ENCODE measurements around the gene AJUBA.

Gene AJUBA

DNA sequence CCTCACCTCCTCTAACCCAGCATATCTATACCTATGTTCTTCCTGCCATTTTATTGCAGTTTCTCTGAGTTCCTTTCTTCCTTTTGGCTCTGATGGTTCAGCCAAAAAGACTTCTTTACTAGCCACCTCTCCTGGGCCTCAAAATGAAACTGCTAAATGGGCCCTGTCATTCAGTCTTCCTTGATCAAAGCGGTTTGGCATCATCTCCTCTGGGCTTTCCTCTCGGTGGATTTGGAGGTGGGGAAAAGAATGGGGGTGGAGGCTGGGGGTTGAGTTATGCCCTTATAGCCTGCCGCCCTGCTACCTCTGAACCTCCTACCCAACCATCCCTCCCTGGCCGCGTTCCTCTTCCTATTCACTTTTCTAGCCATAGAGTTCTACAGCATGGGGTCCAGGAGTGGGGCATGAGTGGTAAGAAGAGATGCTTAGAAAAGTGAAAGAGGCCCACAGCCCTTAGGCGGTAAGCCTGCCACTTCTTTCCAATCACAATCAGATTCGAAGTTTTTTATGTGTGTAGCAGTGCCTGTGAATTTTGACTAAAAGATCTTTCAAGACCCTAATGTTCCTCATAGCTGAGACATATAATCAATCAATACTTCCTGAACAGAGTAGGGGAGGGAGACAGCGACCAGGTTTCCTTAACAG, 2.5 kb downstream of the AJUBA start:
- TF ChIP-seq, protein P1, sequence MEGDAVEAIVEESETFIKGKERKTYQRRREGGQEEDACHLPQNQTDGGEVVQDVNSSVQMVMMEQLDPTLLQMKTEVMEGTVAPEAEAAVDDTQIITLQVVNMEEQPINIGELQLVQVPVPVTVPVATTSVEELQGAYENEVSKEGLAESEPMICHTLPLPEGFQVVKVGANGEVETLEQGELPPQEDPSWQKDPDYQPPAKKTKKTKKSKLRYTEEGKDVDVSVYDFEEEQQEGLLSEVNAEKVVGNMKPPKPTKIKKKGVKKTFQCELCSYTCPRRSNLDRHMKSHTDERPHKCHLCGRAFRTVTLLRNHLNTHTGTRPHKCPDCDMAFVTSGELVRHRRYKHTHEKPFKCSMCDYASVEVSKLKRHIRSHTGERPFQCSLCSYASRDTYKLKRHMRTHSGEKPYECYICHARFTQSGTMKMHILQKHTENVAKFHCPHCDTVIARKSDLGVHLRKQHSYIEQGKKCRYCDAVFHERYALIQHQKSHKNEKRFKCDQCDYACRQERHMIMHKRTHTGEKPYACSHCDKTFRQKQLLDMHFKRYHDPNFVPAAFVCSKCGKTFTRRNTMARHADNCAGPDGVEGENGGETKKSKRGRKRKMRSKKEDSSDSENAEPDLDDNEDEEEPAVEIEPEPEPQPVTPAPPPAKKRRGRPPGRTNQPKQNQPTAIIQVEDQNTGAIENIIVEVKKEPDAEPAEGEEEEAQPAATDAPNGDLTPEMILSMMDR (IDR thresholded peaks at IDR 0.05; ENCODE audit: borderline replicate concordance, insufficient read depth, low read depth, low read length), result no peak

DNA sequence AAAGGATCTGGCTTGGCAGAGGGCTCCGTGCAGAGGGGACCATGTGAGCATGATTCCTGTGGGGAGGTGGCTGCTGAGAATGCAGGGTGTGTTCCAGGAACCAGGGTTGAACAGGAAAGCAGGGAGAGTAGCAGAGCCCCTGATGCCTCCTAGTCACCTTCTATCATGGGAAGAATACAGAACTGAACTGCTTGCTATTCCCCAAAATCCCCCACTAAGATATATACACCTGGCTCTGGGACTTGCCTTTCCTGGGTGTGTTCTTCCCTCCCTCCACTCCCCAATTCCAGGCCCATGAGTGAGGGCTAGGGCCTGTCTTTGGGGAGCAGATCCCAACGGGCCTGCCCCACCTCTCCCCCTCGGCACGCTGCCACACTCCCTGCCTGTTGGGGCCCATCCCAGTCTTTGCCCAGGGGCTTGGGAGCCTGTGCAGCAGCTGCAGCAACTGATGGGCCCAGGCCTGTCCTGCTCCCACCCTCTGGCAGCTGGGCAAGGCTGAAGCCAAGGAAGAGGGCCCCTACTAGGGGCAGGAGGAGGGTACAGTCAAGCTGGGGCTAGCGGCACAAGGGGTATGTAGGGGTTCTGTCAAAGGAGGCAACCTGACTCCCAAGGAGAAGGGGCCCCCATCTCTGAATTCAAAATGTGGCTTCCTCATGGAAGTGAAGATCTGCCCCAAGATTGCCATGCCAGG, 3.2 kb downstream of the AJUBA start:
- TF ChIP-seq, protein P1 (IDR thresholded peaks at IDR 0.05; ENCODE audit: borderline replicate concordance, insufficient read depth, low read depth, low read length), result no peak
- no peak overlapping the region for H3K4me3 ChIP-seq (ENCODE audit: low read depth, low read length)

More for the DNA sequence above, 2.5 kb downstream of the AJUBA start:
- H3K4me3 ChIP-seq (ENCODE audit: low read depth, low read length), result no peak overlapping the region

DNA sequence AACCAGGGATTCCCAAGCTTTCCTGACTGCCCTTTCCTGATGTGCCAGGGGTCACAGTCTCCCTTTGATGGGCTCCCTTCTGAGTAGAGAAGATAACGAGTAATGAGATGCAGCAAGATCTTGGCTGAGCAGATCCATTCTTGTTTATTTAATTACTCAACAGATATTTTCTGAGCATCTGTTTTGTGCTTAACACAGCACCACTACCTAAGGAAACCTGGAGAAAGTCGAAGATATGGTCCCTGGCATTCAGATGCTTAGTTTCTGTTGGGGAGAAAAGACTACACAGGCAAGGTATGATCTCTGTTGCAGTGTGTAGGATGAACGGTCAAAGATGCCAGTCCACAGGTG, 3.9 kb downstream of the AJUBA start:
- no peak overlapping the region for H3K4me3 ChIP-seq (ENCODE audit: low read depth, low read length)
- TF ChIP-seq, protein P1 (IDR thresholded peaks at IDR 0.05; ENCODE audit: borderline replicate concordance, insufficient read depth, low read depth, low read length), result no peak

DNA sequence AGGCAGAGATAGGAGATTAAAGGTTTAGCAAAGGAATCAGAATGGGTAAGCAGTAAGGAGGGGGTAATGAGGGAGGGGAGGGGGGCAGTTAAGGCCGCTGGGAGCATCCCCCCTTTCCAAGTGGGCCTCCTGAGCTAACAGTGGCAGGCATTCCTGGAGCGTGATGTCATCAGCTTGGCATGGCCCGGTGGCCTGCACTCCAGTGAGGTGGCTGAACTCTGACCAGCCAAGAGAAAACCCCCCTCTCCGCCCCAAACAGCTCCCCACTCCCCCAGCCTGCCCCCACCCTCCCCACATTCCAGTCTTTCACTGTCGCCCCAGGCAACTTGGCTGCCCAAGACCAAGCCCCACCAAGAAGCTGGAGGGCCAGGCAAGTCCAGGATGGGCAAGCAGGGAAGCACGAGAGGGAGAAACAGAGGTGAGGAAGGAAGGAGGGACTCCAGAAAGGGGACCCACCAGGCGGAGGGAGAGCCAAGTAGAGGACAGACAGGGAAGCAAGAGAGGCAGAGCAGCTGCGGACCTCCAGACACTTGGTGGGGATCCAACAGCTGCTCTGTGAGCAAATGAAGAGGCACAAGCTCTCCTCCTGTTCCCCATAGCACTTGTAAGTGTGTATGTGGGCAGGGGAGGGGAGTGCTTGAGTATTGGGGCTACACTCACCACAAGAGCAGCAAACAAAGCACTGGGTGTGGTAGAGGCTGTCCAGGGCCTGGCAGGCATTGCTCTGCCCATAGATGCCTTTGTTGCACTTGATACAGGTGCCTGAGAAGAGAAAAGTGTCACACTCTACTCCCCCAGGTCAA, 4.5 kb downstream of the AJUBA start:
- no peak overlapping the region for H3K4me3 ChIP-seq (ENCODE audit: low read depth, low read length)
- TF ChIP-seq, protein P1 (IDR thresholded peaks at IDR 0.05; ENCODE audit: borderline replicate concordance, insufficient read depth, low read depth, low read length), result no peak

DNA sequence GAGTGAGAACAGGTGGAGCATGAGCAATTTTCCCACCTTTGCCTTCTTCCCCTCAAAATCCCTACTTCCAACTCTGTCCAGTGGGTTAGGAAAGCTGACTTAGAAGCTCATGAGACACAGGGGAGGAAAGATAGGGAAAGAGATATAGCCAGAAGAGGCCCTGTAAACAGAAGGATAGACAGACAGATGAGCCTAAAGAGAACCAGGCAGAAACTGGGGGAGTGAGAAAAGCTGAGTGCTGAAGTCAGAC, 5.0 kb downstream of the AJUBA start:
- TF ChIP-seq, protein P1 (IDR thresholded peaks at IDR 0.05; ENCODE audit: borderline replicate concordance, insufficient read depth, low read depth, low read length), result no peak
- H3K4me3 ChIP-seq (ENCODE audit: low read depth, low read length), result no peak overlapping the region

DNA sequence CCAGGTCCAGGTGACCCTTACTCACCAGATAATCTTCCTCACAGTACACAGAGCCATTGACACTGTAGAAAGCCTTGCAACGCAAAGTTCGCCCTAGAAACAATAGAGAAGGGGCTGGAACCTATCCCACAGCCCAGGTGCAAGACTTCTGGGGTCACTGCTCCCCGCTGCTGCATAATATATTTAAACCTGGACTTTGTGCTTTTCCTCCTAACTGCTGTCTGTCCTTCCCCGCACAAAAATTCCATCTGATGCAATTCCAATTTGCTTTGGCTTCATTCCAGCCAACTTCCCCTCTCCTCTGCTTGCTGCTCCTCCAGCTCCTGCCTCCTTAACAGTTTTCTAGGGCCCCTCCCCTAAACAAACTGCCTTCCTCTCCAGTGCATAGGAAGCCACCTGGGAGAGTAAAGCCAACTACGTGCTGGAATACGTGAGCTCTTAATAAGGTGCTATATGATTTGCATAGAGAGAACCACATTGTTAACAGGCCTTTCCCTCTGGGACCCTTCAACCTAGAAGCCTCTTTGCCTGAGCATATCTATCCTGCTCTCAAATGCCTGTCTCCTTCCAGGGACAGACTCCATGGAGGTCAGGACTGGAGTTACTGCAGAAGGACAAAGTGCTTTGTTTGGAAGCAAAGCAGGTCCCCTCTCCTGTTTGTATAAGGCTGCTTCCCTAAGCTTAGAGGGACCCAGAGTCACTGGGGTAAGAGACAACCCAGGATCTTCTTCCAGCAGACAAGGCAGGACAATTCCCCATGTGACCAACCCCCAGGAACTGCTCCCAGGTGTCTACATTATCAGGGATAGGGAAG, 5.5 kb downstream of the AJUBA start:
- TF ChIP-seq, protein P1 (IDR thresholded peaks at IDR 0.05; ENCODE audit: borderline replicate concordance, insufficient read depth, low read depth, low read length), result no peak
- H3K4me3 ChIP-seq (ENCODE audit: low read depth, low read length), result no peak overlapping the region
